HEK293T (cell line): ENCODE data around the gene MXRA5.

Source experiments
- BHLHE40 ChIP-seq: fragments of 450-650 bp; IDR thresholded peaks from 2 replicates; pipeline ENCODE4 v1.6.1; 2016; ENCODE audit warnings: mild to moderate bottlenecking, moderate library complexity, borderline replicate concordance
- ELF4 ChIP-seq: fragments of 450-650 bp; IDR thresholded peaks from 2 replicates; pipeline ENCODE4 v1.6.1; 2017; ENCODE audit warnings: antibody characterized with exemption
- NFRKB ChIP-seq: fragments of 450-650 bp; IDR thresholded peaks from 2 replicates; pipeline ENCODE4 v1.6.1; 2016; ENCODE audit warnings: mild to moderate bottlenecking, moderate library complexity
- SUZ12 ChIP-seq: fragments of 450-650 bp; IDR thresholded peaks from 2 replicates; pipeline ENCODE4 v1.6.1; 2016; ENCODE audit warnings: mild to moderate bottlenecking
- TARDBP ChIP-seq: fragments of 450-650 bp; IDR thresholded peaks from 2 replicates; pipeline ENCODE4 v1.6.1; 2016
- ZNF384 ChIP-seq: fragments of 450-650 bp; IDR thresholded peaks from 2 replicates; pipeline ENCODE4 v1.6.1; 2016

DNA sequence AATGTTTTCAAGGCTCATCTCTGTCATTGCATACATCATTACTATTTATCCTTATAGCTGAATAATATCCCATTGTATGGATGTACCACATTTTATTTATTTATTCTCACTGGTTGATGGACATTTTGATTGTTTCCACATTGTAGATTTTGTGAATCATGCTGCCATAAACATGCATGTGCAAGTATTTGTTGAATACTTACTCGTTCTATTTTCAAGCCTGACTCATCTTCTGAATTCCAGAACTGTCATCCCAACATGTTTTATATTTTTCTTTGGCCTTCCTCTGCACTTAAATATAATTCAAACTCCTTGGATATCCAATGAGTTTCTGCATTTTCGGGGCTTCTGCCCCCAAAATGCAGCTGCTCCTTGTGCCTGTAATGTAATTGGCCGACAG, 77.6 kb downstream of the MXRA5 start:
- TF ChIP-seq ZNF384 (no peak), BHLHE40 (no peak), ELF4 (no peak), NFRKB (no peak), SUZ12 (no peak), TARDBP (no peak)
